ENCODE measurements around the gene PJVK.
A peak's percentile ranks its signal among the peaks of the same experiment; 100 is the strongest.

The PJVK gene

DNA sequence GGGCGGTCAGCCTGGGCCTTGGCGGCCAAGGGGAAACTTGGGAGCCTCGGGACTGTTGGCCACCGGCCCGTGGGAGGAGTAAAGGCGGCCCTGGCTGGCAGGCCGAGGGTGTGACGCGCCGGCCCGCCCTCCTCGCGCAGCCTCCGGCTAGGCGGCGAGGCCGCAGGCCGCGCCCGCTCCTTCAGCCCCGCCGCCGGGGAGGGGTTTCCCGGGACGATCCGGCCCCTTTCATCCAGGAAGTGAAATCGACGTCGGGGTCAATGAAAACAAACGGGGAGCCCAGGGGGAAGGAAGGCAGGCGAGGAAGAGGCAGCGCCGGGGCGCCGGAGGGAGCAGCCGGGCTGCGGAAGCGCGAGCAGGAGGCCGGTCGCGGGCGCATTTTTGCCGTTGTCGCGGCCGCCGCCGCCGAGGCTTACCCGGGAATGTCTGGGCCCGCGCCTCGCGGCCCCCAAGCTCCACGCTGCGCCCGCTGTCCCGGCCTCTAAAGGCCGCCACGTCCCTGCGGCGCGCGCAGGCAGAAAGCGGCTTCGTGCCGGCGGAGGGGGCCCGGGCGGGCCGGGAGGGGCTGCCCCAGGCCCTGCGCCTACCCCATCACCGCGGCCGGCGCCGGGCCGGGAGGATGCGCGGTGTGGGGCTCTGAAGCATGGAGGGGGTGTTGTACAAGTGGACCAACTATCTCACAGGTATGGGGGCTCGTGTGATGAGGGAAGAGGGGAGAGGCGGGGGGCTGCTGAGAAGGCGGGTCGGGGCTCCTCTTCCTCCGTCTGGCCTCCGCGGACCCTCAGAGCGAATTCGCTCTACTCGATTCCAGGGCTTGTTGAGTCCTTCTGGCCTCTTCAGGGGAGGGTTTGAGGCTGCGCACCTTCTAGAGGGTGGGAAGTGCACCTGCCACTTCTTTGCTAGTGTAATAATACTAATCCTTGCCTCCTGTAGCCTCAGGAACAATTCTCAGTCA lies 29.3 kb downstream of the PJVK start, which contains the start of gene PLEKHA3:
Gene PLEKHA3 (plus strand): TSS at position 231 of the 955 bp plus-strand sequence. CDS start 413 bp downstream, at position 644.
- DNase-seq (ENCODE audit: low spot score): peak; percentile 95

DNA sequence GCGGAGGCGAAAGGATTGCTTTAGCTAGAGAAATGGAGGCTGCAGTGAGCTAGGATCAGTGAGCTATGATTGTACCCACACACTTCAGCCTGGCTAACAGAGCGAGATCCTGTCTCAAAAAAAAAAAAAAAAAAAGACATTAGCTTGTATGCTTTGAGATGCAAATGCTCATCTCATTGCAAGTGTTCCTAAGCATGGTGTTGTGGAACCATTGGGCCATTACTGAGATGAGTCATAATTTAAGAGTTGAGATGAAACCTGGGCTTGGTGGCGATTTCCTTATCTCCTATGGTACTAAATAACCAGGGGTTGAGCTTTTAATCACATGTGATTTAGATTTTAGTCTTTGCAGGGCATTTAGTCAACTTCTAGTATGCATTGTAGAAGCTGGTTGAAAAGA lies 31.3 kb downstream of the PJVK start:
- DNase-seq (ENCODE audit: low spot score): no peak

DNA sequence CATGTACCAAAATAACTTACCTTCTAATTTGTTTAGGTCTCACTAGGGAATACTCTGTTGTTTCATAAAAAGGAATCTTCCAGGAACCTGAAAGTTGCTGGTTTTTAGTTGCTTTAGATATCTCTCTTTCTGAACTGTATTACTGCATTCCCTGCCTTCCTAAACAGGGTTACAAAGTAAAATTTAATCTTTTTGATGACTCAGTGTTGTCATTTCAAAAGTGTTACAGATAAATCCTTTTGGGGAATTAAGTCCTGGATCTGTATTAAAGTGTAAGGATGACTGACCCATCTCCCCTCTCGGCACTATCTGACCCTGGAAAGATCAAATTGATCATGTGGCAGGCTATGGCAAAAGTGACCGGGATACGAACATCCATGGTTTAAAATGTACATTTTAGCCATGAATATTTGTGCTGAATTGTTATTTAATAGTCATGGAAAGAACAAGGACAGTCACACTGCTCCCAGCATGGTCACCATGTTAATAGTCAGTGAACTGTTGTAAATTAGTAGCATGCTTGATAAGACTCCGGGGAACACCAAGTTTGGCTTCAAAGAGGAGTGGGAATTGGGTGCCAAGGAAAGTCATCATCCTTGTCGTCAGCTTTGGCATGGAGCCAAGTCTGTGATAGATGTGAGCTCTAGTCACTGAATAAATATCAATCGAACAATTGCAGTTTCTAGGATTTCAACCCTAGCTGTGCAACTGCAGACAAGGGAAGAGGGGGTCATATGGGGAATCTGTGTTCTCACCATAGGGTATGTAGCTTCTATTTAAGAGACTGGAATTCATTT lies 33.3 kb downstream of the PJVK start:
- peak; percentile 61 for DNase-seq (ENCODE audit: low spot score)

DNA sequence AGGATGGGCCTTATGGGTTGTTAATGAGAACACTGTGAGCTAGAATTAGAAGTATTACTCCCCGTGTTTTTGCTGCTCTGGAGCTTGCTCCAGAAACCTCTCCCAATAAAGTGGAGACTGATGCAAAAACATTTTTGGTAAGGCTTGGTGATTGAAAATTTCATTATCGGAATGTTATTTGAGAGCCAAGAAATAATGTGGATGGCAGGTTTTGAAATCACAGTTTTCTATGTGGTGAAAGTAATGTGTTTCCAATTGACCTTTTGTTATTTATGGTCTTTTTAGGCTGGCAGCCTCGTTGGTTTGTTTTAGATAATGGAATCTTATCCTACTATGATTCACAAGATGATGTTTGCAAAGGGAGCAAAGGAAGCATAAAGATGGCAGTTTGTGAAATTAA lies 34.2 kb downstream of the PJVK start:
- DNase-seq (ENCODE audit: low spot score): no peak

DNA sequence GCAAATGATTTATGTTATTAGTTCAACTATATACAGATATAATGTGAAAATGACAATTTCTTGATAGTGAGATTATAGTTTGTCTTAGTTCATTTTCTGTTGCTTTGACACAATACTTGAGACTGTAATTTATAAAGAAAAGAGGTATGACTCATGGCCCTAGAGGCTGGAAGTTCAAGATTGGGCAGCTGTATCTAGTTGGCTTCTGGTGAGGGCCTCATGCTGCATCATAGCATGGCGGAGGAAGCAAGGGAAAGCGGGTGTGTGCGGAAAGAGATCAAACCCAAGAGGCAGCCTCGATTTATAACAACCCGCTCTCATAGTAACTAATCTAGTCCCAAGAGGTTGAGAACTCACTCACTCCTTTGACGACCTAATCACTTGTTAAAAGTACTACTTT lies 40.4 kb downstream of the PJVK start:
- no peak for DNase-seq (ENCODE audit: low spot score)

DNA sequence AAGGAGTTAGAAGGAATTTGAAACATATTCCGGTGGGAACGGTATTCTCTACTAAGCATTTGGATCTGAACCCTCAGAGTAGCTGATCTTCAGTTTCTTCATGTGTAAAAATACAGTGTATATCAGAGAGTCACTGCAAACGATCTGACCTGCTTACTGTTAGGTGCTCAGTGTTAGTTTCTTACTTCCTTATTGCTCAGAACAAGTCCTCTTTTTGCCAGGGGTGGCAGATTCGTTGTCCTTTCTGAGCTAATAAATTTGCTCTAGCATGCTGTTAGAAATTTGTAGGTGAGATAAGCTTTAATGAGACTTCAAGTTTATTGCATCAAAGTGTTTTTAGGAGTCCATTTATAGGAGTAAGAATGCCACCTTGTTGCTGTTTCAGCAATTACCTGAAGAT lies 44.9 kb downstream of the PJVK start:
- no peak for DNase-seq (ENCODE audit: low spot score)

DNA sequence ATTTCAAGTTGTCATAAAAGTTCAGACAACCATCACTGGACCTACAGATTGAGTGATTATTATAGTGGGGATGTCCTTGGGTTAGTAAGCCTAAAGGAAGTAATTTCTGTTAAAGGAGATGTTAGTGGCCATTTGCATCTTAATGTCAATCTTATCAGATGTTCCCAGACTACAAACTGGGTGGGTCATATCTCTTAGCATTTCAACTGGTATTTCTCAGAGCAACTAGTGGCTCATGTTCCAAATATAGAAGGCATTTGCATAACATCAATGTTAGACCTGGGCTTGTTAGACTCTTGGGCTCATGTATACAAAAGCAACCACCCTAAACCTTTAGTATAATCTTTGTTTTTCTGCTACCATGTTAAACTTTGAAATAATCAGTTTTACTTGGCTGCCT lies 47.0 kb downstream of the PJVK start:
- DNase-seq (ENCODE audit: low spot score): no peak

DNA sequence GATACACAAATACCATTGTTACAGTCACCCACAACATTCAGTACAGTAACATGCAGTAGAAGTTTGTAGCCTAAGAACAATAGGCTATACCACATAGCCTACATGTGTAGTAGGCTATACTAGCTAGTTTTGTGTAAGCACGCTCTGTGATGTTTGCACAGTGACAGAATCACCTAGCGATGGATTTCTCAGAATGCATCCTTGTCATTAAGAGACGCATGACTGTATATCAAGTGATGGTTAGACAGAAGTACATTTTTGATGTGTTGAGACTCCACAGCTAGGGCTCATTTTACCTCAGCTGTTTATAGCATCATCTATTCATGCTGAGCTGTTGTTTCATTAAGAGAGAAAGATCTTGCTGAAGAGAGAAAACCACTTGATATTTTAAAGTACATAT lies 48.5 kb downstream of the PJVK start:
- DNase-seq (ENCODE audit: low spot score): no peak

DNA sequence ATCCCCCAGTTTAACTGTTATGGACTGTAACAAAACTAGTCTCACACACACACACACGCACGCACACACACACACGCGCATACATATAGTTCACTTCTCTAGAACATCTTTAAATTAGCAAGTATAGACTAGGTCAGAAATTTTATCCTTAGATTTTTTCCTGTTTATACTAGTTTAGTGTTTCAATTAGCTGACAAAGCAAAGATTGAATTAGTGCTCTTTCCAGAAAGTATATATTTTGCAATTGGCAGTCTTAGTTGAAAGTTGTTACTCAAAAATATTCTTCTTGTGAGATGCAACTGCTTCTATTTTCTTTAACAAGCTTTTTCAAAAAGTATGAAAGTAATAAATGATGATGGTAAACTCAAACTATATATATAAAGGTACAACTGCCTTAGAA lies 51.6 kb downstream of the PJVK start:
- DNase-seq (ENCODE audit: low spot score): no peak

DNA sequence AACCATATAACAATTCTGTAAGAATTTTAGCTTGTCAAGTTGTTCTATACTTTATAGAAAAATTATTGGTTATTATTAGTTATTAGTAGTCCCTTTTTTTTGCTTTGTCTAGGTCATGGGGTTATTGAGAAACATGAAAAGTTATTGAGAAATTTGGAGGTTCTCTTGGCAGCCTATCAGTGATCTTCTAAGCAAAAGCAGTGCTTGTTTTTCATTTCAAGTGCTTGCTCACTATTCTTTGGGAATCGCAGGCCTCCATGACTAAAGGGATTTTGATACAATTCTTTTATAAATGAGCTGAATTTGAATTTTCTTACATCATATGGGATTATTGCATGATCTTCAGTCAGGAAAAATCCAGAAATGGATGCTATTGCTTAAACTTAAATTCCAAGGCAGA lies 54.9 kb downstream of the PJVK start:
- DNase-seq (ENCODE audit: low spot score): no peak

DNA sequence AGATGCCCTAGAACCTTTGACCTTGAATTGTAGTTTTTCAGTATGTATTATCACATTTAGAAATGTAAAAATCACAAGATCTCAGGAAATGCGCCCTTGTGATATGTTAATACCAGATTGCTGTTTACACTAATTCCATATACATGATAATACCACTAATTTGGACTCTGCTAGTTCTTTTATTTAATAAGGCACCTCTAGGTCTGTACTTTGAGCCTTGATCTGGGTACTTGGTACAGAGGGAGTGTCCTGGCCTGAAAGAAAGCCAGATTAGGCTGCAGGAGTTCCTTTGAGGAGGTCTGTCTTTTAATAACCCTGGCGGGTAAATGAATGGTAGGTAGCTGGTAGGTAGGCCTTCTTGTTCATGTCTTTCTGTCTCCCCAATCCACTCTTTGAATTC lies 55.3 kb downstream of the PJVK start:
- no peak for DNase-seq (ENCODE audit: low spot score)

DNA sequence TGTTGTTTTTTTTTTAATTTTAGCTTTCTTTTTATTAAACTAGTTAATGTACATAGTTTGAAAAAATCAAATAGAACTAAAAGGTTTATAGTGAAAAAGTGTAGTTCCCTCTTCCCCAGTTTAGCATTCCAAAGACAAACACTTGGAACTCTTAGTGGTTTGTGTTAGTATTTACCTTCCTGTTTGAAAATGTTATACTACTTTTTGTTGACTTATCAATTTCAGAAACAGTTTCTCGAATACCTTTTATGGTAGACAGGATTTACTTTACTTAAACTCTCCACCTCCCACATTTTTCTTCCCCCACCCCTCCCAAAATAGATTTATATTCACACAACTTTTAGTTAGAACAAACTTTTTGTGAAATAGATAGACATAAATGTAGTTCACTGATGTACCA lies 55.8 kb downstream of the PJVK start:
- no peak for DNase-seq (ENCODE audit: low spot score)

DNA sequence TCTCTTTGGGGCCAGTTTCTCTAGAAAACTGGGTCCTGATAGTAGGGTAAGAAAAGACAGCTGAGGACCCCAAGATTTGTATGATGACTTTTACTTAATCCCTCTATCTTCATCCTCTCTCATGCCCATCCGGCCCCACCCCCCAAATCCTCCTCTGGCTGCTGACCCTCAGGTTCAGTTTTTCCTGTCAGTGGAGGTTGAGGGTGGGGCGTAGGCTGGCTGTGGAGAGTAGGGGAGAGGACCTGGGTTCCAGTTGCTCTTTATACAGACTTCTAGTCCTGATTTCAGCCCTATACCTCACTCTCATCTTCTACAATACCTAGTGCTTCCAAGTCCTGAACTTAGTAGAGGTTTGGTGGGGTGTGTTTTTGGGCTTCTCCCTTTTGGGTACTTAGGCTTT lies 57.5 kb downstream of the PJVK start:
- DNase-seq (ENCODE audit: low spot score): no peak

DNA sequence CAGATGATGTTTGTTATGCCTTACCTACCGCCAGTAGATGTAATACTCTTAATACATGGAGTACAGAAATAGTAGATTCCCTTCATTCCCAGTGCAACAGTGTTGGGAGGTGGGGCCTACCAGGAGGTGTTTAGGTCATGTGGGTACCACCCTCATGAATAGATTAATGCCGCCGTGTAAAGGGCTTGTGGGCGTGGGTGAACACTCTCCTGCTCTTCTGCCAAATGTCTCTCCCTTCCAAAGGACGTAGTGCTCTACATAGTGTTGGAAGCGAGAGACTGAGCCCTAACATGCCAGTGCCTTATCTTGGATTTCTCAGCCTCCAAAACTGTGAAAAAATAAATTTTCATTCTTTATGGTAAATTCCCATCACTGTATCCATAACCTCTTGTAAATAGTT lies 59.2 kb downstream of the PJVK start:
- DNase-seq (ENCODE audit: low spot score): no peak

Data from Ammon's horn (tissue), 1 donor.